Measurements from ENCODE around the gene C12orf56.

Gene C12orf56

GRCh38 chr12:64284256-64284655, 106.3 kb downstream of the C12orf56 start:
- TF ChIP-seq, protein P1, sequence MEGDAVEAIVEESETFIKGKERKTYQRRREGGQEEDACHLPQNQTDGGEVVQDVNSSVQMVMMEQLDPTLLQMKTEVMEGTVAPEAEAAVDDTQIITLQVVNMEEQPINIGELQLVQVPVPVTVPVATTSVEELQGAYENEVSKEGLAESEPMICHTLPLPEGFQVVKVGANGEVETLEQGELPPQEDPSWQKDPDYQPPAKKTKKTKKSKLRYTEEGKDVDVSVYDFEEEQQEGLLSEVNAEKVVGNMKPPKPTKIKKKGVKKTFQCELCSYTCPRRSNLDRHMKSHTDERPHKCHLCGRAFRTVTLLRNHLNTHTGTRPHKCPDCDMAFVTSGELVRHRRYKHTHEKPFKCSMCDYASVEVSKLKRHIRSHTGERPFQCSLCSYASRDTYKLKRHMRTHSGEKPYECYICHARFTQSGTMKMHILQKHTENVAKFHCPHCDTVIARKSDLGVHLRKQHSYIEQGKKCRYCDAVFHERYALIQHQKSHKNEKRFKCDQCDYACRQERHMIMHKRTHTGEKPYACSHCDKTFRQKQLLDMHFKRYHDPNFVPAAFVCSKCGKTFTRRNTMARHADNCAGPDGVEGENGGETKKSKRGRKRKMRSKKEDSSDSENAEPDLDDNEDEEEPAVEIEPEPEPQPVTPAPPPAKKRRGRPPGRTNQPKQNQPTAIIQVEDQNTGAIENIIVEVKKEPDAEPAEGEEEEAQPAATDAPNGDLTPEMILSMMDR (IDR thresholded peaks at IDR 0.05) = no peak
- Histone ChIP-seq H3K9ac (no peak overlapping the region), H3K79me2 (no peaks in the 10 kb centered on the region), H3K4me1 (no peaks in the 10 kb centered on the region), H3K27me3 (ENCODE audit: control insufficient read depth, insufficient read depth, low read length) (no peaks in the 10 kb centered on the region), H3K4me3 (ENCODE audit: low read depth, low read length) (no peak overlapping the region), H3K9me3 (ENCODE audit: control insufficient read depth, low read length) (no peaks in the 10 kb centered on the region), H3K4me2 (ENCODE audit: low read length) (no peak overlapping the region), H2AFZ (no peak overlapping the region), H3K27ac (no peak overlapping the region), H3K36me3 (ENCODE audit: control insufficient read depth, insufficient read depth, low read length) (no peaks in the 10 kb centered on the region)

GRCh38 chr12:64278421-64278820, 112.1 kb downstream of the C12orf56 start:
- Histone ChIP-seq H3K9ac (no peak overlapping the region), H3K9me3 (ENCODE audit: control insufficient read depth, low read length) (no peaks in the 10 kb centered on the region), H3K36me3 (ENCODE audit: control insufficient read depth, insufficient read depth, low read length) (no peaks in the 10 kb centered on the region), H3K27me3 (ENCODE audit: control insufficient read depth, insufficient read depth, low read length) (no peaks in the 10 kb centered on the region), H3K79me2 (no peaks in the 10 kb centered on the region), H3K4me1 (no peaks in the 10 kb centered on the region), H3K4me2 (ENCODE audit: low read length) (no peak overlapping the region), H3K4me3 (ENCODE audit: low read depth, low read length) (no peak overlapping the region), H3K27ac (no peak overlapping the region), H2AFZ (no peak overlapping the region)
- TF ChIP-seq, protein P1 (IDR thresholded peaks at IDR 0.05) = no peak

DNA sequence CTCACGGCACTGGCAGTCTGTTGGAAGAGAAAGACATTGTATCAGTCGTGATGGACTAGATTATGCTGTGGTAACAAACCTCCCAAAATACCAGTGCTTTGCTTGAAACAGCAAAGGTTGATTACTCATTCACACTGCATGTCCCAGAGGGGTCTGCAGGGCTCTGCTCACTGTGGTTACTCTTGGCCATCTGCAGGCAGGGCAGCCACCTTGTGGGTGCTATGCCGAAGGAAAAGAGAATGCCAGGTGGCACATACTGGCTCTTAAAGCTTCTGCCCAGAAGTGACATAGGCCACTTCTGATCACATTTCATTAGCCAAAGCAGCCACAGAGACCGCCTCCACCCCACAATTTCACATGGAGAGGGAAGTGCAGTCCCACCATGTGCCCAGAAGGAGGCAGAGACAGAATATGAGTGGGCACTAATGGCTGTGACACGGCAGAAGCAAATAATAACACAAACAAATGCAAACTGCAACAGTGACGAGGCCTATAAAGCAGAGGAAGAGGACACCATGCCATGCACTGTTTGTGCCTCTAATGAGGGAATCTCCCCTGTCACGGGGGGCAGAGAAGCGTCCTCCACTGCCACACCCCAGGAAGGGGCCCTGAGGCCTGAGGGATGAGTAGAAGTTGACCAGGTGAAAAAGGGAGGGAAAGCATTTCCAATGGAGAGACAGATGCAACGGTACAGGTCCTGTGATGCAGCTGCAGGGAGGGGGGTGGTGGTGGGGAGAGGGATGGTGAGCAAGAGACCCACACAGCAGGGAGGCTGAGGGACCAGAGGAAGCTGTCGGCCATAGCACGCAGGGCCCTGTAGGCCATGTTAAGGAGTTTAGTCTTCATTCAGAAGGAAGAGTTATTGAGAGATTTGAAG, 116.8 kb downstream of the C12orf56 start:
- H3K9ac ChIP-seq = no peak overlapping the region
- H3K27ac ChIP-seq = no peak overlapping the region
- H3K36me3 ChIP-seq (ENCODE audit: control insufficient read depth, insufficient read depth, low read length) = no peaks in the 10 kb centered on the region
- no peaks in the 10 kb centered on the region for H3K79me2 ChIP-seq
- no peaks in the 10 kb centered on the region for H3K27me3 ChIP-seq (ENCODE audit: control insufficient read depth, insufficient read depth, low read length)
- TF ChIP-seq, protein P1 (IDR thresholded peaks at IDR 0.05) = peak; percentile 45
- H2AFZ ChIP-seq = peak overlapping the region; percentile 25
- no peak overlapping the region for H3K4me3 ChIP-seq (ENCODE audit: low read depth, low read length)
- no peaks in the 10 kb centered on the region for H3K4me1 ChIP-seq
- H3K9me3 ChIP-seq (ENCODE audit: control insufficient read depth, low read length) = no peaks in the 10 kb centered on the region
- no peak overlapping the region for H3K4me2 ChIP-seq (ENCODE audit: low read length)

- H3K4me3 ChIP-seq (ENCODE audit: low read depth, low read length) = no peak overlapping the region
- H3K79me2 ChIP-seq = no peaks in the 10 kb centered on the region
- no peak overlapping the region for H3K9ac ChIP-seq
- H3K9me3 ChIP-seq (ENCODE audit: control insufficient read depth, low read length) = no peaks in the 10 kb centered on the region
- H3K27me3 ChIP-seq (ENCODE audit: control insufficient read depth, insufficient read depth, low read length) = no peaks in the 10 kb centered on the region
- H3K4me2 ChIP-seq (ENCODE audit: low read length) = no peak overlapping the region
- no peak overlapping the region for H3K27ac ChIP-seq
- no peak overlapping the region for H2AFZ ChIP-seq
- no peaks in the 10 kb centered on the region for H3K4me1 ChIP-seq
- TF ChIP-seq, protein P1 (IDR thresholded peaks at IDR 0.05) = no peak
- no peaks in the 10 kb centered on the region for H3K36me3 ChIP-seq (ENCODE audit: control insufficient read depth, insufficient read depth, low read length)
These were observed 120.1 kb downstream of the C12orf56 start for GRCh38 chr12:64270411-64270810.

DNA sequence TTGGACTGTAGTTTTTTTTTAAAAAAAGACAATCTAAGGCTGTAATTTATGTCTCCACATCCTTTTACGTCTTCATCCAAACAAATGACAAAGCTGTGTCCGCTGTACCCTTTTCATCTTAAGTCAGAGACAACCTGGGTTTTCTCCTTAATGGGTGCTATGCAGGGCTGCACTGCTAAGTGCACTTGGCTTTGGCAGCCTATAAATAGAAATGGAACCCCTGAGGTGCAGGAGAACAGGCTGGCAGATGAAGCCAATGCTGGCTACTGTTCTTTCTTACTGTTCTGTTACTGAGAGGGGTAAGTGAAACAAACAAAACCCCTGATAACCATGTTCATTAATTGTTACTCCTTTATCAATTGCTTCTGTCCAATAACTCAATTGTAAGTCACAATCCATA, 121.4 kb downstream of the C12orf56 start:
- no peaks in the 10 kb centered on the region for H3K27me3 ChIP-seq (ENCODE audit: control insufficient read depth, insufficient read depth, low read length)
- no peak overlapping the region for H3K27ac ChIP-seq
- no peak overlapping the region for H3K4me3 ChIP-seq (ENCODE audit: low read depth, low read length)
- H3K4me2 ChIP-seq (ENCODE audit: low read length) = no peak overlapping the region
- H3K79me2 ChIP-seq = no peaks in the 10 kb centered on the region
- no peak overlapping the region for H2AFZ ChIP-seq
- TF ChIP-seq, protein P1 (IDR thresholded peaks at IDR 0.05) = no peak
- no peaks in the 10 kb centered on the region for H3K4me1 ChIP-seq
- H3K9me3 ChIP-seq (ENCODE audit: control insufficient read depth, low read length) = no peaks in the 10 kb centered on the region
- no peak overlapping the region for H3K9ac ChIP-seq
- H3K36me3 ChIP-seq (ENCODE audit: control insufficient read depth, insufficient read depth, low read length) = no peaks in the 10 kb centered on the region
